ACHN (cell line): ENCODE results near the gene MEGF6.

Experiments
- DNase-seq: peaks from one replicate; pipeline ENCODE4 v3.0.0-alpha.2; 2015
- in situ Hi-C: cut with HindIII; loops from 2 replicates; pipeline ENCODE4 v1.10.0; 2017; ENCODE audit warnings: low sequenced_read_pairs, low pct_ligation_motif_present, low pct_unique_long_range_greater_than_20kb

Gene MEGF6

GRCh38 chr1:3551711-3552110 lies 59.6 kb downstream of the MEGF6 start:
- no peak for DNase-seq
- in situ Hi-C loops, result no loop called here

- no peak for DNase-seq
- in situ Hi-C loops, result no loop called here
Observed at GRCh38 chr1:3551290-3551678, 60.0 kb downstream of the MEGF6 start.

GRCh38 chr1:3550511-3551289 lies 60.6 kb downstream of the MEGF6 start:
- in situ Hi-C loops, result no loop called here
- no peak for DNase-seq

- in situ Hi-C loops, result loop anchor here (25.0 kb wide), 1 partner anchor 88 kb away; the partner anchor contains the start of gene TPRG1L
- DNase-seq, result no peak
Observed at GRCh38 chr1:3548895-3549294, 62.4 kb downstream of the MEGF6 start.

GRCh38 chr1:3548156-3548893 lies 63.0 kb downstream of the MEGF6 start:
- no peak for DNase-seq
- in situ Hi-C loops, result loop anchor here (25.0 kb wide), 1 partner anchor 89 kb away; the partner anchor contains the start of gene TPRG1L

GRCh38 chr1:3547055-3548005 lies 64.0 kb downstream of the MEGF6 start:
- in situ Hi-C loops, result loop anchor here (25.0 kb wide), 1 partner anchor 90 kb away; the partner anchor contains the start of gene TPRG1L
- DNase-seq, result no peak

GRCh38 chr1:3546048-3546384 lies 65.3 kb downstream of the MEGF6 start:
- DNase-seq, result no peak
- in situ Hi-C loops, result loop anchor here (25.0 kb wide), 1 partner anchor 91 kb away; the partner anchor contains the start of gene TPRG1L

GRCh38 chr1:3545363-3546047 lies 65.8 kb downstream of the MEGF6 start:
- DNase-seq, result no peak
- in situ Hi-C loops, result loop anchor here (25.0 kb wide), 1 partner anchor 92 kb away; the partner anchor contains the start of gene TPRG1L

GRCh38 chr1:3544040-3544977 lies 67.0 kb downstream of the MEGF6 start:
- no peak for DNase-seq
- in situ Hi-C loops, result loop anchor here (25.0 kb wide), 1 partner anchor 93 kb away; the partner anchor contains the start of gene TPRG1L

- in situ Hi-C loops, result loop anchor here (25.0 kb wide), 1 partner anchor 94 kb away; the partner anchor contains the start of gene TPRG1L
- peak; percentile 76 for DNase-seq
Observed at GRCh38 chr1:3543076-3544039, 68.0 kb downstream of the MEGF6 start.

GRCh38 chr1:3542676-3543075 lies 68.6 kb downstream of the MEGF6 start:
- no peak for DNase-seq
- in situ Hi-C loops, result loop anchor here (25.0 kb wide), 1 partner anchor 95 kb away; the partner anchor contains the start of gene TPRG1L

GRCh38 chr1:3541936-3542335 lies 69.4 kb downstream of the MEGF6 start:
- in situ Hi-C loops, result loop anchor here (25.0 kb wide), 1 partner anchor 95 kb away; the partner anchor contains the start of gene TPRG1L
- DNase-seq, result no peak

GRCh38 chr1:3541465-3541864 lies 69.8 kb downstream of the MEGF6 start:
- no peak for DNase-seq
- in situ Hi-C loops, result loop anchor here (25.0 kb wide), 1 partner anchor 96 kb away; the partner anchor contains the start of gene TPRG1L

- in situ Hi-C loops, result loop anchor here (25.0 kb wide), 1 partner anchor 96 kb away; the partner anchor contains the start of gene TPRG1L
- no peak for DNase-seq
Observed at GRCh38 chr1:3540876-3541275, 70.4 kb downstream of the MEGF6 start.

- in situ Hi-C loops, result loop anchor here (25.0 kb wide), 1 partner anchor 97 kb away; the partner anchor contains the start of gene TPRG1L
- DNase-seq, result no peak
Observed at GRCh38 chr1:3539707-3540425, 71.4 kb downstream of the MEGF6 start.
